ENCODE data around the gene IL19. TPM values are rescaled to one million over a fixed set of nuclear protein-coding genes. Genes with fewer than 3 reads are reported as not detected.

IL19 gene
- total and polyA plus RNA-seq, 9 of the 15 experiments (the other 6 are each of a cell fraction or from before 2014, with no cell fraction given) = not detected

DNA sequence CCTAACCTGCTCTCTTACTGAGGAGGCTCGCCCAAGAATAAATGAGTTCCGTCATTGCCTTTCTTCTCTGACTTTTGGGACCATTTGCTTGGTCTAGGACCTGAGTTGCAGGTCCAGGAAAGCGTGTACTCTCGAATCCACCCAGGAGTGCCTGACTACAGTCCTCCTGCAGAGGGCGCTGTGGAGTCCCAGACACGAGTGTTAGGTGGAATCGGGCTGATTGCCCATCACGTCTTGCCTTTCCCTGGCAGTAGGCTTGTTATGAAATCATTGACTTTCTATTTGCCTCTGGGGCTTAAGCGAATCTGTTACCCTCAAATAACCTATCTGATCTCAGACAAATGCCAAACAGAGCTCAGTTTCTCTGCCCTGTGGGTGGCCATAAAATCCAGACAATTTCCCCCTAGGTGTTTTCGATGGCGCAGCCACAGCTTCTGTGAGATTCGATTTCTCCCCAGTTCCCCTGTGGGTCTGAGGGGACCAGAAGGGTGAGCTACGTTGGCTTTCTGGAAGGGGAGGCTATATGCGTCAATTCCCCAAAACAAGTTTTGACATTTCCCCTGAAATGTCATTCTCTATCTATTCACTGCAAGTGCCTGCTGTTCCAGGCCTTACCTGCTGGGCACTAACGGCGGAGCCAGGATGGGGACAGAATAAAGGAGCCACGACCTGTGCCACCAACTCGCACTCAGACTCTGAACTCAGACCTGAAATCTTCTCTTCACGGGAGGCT is 94.5 kb downstream of the IL19 start, which contains the start of gene IL20 (continued):
- TF ChIP-seq PHF21A (IDR thresholded peaks at IDR 0.05; ENCODE audit: borderline replicate concordance, low read depth) (0 out of 2 replicates have a peak, but pooled peaks have one; percentile 16), BRCA1 (IDR thresholded peaks at IDR 0.05) (no peak), BRCA1 (CRISPR knock-in tag; IDR thresholded peaks at IDR 0.05) (no peak), ZNF695 (CRISPR knock-in tag; IDR thresholded peaks at IDR 0.05) (0 out of 2 replicates have a peak, but pooled peaks have one; percentile 16), XRCC5 (IDR thresholded peaks at IDR 0.05; ENCODE audit: low read depth, low read length) (peak; percentile 74), SOX6 (IDR thresholded peaks at IDR 0.05) (0 out of 2 replicates have a peak, but pooled peaks have one; percentile 22), SMC3 (conservative IDR thresholded peaks at IDR 0.05; ENCODE audit: insufficient read depth, low read depth, low read length) (peak; percentile 74), PHB (CRISPR knock-in tag; IDR thresholded peaks at IDR 0.05) (no peak), ZNF24 (IDR thresholded peaks at IDR 0.05) (peak; percentile 48; the same call in 1 of the 2 replicates), CEBPB (tag; IDR thresholded peaks at IDR 0.05) (peak; percentile 39), MAZ (CRISPR knock-in tag; conservative IDR thresholded peaks at IDR 0.05 in 1 of 2, IDR thresholded peaks at IDR 0.05 in 1 of 2) (peak in 1 of 2 experiments; percentile 40; a peak in 1 of 4 replicates), ARID2 (IDR thresholded peaks at IDR 0.05) (0 out of 2 replicates have a peak, but pooled peaks have one; percentile 31)
- TF ChIP-seq, protein P1, sequence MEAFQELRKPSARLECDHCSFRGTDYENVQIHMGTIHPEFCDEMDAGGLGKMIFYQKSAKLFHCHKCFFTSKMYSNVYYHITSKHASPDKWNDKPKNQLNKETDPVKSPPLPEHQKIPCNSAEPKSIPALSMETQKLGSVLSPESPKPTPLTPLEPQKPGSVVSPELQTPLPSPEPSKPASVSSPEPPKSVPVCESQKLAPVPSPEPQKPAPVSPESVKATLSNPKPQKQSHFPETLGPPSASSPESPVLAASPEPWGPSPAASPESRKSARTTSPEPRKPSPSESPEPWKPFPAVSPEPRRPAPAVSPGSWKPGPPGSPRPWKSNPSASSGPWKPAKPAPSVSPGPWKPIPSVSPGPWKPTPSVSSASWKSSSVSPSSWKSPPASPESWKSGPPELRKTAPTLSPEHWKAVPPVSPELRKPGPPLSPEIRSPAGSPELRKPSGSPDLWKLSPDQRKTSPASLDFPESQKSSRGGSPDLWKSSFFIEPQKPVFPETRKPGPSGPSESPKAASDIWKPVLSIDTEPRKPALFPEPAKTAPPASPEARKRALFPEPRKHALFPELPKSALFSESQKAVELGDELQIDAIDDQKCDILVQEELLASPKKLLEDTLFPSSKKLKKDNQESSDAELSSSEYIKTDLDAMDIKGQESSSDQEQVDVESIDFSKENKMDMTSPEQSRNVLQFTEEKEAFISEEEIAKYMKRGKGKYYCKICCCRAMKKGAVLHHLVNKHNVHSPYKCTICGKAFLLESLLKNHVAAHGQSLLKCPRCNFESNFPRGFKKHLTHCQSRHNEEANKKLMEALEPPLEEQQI (IDR thresholded peaks at IDR 0.05) = peak; percentile 20; the same call in 1 of the 2 replicates
- TF ChIP-seq, protein P2, sequence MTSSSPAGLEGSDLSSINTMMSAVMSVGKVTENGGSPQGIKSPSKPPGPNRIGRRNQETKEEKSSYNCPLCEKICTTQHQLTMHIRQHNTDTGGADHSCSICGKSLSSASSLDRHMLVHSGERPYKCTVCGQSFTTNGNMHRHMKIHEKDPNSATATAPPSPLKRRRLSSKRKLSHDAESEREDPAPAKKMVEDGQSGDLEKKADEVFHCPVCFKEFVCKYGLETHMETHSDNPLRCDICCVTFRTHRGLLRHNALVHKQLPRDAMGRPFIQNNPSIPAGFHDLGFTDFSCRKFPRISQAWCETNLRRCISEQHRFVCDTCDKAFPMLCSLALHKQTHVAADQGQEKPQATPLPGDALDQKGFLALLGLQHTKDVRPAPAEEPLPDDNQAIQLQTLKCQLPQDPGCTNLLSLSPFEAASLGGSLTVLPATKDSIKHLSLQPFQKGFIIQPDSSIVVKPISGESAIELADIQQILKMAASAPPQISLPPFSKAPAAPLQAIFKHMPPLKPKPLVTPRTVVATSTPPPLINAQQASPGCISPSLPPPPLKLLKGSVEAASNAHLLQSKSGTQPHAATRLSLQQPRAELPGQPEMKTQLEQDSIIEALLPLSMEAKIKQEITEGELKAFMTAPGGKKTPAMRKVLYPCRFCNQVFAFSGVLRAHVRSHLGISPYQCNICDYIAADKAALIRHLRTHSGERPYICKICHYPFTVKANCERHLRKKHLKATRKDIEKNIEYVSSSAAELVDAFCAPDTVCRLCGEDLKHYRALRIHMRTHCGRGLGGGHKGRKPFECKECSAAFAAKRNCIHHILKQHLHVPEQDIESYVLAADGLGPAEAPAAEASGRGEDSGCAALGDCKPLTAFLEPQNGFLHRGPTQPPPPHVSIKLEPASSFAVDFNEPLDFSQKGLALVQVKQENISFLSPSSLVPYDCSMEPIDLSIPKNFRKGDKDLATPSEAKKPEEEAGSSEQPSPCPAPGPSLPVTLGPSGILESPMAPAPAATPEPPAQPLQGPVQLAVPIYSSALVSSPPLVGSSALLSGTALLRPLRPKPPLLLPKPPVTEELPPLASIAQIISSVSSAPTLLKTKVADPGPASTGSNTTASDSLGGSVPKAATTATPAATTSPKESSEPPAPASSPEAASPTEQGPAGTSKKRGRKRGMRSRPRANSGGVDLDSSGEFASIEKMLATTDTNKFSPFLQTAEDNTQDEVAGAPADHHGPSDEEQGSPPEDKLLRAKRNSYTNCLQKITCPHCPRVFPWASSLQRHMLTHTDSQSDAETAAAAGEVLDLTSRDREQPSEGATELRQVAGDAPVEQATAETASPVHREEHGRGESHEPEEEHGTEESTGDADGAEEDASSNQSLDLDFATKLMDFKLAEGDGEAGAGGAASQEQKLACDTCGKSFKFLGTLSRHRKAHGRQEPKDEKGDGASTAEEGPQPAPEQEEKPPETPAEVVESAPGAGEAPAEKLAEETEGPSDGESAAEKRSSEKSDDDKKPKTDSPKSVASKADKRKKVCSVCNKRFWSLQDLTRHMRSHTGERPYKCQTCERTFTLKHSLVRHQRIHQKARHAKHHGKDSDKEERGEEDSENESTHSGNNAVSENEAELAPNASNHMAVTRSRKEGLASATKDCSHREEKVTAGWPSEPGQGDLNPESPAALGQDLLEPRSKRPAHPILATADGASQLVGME (CRISPR knock-in tag; IDR thresholded peaks at IDR 0.05) = 0 out of 2 replicates have a peak, but pooled peaks have one; percentile 41
- TF ChIP-seq, protein P3, sequence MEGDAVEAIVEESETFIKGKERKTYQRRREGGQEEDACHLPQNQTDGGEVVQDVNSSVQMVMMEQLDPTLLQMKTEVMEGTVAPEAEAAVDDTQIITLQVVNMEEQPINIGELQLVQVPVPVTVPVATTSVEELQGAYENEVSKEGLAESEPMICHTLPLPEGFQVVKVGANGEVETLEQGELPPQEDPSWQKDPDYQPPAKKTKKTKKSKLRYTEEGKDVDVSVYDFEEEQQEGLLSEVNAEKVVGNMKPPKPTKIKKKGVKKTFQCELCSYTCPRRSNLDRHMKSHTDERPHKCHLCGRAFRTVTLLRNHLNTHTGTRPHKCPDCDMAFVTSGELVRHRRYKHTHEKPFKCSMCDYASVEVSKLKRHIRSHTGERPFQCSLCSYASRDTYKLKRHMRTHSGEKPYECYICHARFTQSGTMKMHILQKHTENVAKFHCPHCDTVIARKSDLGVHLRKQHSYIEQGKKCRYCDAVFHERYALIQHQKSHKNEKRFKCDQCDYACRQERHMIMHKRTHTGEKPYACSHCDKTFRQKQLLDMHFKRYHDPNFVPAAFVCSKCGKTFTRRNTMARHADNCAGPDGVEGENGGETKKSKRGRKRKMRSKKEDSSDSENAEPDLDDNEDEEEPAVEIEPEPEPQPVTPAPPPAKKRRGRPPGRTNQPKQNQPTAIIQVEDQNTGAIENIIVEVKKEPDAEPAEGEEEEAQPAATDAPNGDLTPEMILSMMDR (IDR thresholded peaks at IDR 0.05 in 2 of 3, conservative IDR thresholded peaks at IDR 0.05 in 1 of 3; ENCODE audit: insufficient read depth in 2 of 3, low read depth in 1 of 3, low read length in 3 of 3) = peak; percentile 93 to 99 (median 97)
- TF ChIP-seq, protein P4, sequence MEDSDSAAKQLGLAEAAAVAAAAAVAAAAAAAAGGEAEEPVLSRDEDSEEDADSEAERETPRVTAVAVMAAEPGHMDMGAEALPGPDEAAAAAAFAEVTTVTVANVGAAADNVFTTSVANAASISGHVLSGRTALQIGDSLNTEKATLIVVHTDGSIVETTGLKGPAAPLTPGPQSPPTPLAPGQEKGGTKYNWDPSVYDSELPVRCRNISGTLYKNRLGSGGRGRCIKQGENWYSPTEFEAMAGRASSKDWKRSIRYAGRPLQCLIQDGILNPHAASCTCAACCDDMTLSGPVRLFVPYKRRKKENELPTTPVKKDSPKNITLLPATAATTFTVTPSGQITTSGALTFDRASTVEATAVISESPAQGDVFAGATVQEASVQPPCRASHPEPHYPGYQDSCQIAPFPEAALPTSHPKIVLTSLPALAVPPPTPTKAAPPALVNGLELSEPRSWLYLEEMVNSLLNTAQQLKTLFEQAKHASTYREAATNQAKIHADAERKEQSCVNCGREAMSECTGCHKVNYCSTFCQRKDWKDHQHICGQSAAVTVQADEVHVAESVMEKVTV (CRISPR knock-in tag; IDR thresholded peaks at IDR 0.05) = peak; percentile 73

All from K562 (cell line).